ENCODE data around the gene WASHC4. TPM values are rescaled to one million over a fixed set of nuclear protein-coding genes. Genes with fewer than 3 reads are reported as not detected.

The WASHC4 gene
- total RNA-seq, 4 donors from 2014 or later: 37.1 to 59.0 (median 38.6) TPM

DNA sequence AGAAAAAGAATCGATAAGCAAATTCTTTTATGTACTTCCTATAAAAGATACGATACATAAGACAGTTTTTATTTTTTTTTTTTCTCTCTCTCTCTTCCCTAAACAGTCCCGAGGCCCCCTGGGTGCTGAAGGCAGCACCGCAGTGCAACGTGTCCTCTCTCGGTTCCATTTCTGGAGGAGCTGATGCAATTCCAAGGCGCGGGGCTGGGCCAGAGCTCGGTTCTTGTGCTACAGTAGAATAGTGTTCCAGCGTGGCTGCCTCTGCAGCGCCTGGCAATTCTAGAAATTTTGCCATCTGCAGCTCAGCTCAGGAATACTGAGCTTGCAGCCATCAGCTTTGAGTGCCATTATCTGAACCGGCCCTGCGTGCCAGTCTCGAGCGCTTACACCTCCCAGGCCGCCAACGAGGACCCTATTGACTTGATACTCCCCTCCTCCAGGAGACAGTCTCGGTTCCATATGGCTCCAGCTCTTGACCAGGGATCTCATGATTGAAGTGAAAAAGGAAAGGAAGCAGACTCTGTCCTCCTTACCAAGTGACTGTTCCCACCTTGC is 23.9 kb upstream of the WASHC4 start:
- no peaks in the 10 kb centered on the region for H3K36me3 ChIP-seq
- H3K4me1 ChIP-seq: peaks cover 9 to 26% (median 22%) of the 10 kb centered on the region in 4 donors
- H3K4me3 ChIP-seq: peak overlapping the region; percentile 62 to 68 (median 64)
- WGBS: 14% methylated on average over 13 of the region's 18 CpGs
- DNase-seq (ENCODE audit: extremely low spot score): peak; percentile 94
- H3K27me3 ChIP-seq: no peaks in the 10 kb centered on the region
- H3K27ac ChIP-seq (replicated peaks in 1 of 4): peak overlapping the region; percentile 65 to 75 (median 69)
- intact Hi-C loops (cut with DNase I): no loop called here
- H3K9me3 ChIP-seq: no peaks in the 10 kb centered on the region
- peak in 1 of 3 experiments; percentile 32 for TF ChIP-seq CTCF (IDR thresholded peaks at IDR 0.05)
- TF ChIP-seq POLR2A (IDR thresholded peaks at IDR 0.05; ENCODE audit: low read depth): no peak
- TF ChIP-seq POLR2AphosphoS5 (IDR thresholded peaks at IDR 0.05): peak in 1 of 2 donors; percentile 22
- no peak for TF ChIP-seq EP300 (IDR thresholded peaks at IDR 0.05)

- TF ChIP-seq POLR2AphosphoS5 (IDR thresholded peaks at IDR 0.05) (peak in 1 of 2 donors; percentile 19), EP300 (IDR thresholded peaks at IDR 0.05) (no peak)
- no peaks in the 10 kb centered on the region for H3K9me3 ChIP-seq
- no peaks in the 10 kb centered on the region for H3K27me3 ChIP-seq
- peaks cover 9 to 26% (median 22%) of the 10 kb centered on the region in 4 donors for H3K4me1 ChIP-seq
- peak; percentile 95 for DNase-seq (ENCODE audit: extremely low spot score)
- H3K27ac ChIP-seq (replicated peaks in 1 of 4): peak within 1 kb of the TSS; percentile 65 to 75 (median 69)
- intact Hi-C loops (cut with DNase I): no loop called here
- peak within 1 kb of the TSS; percentile 62 to 68 (median 64) for H3K4me3 ChIP-seq
- H3K36me3 ChIP-seq: no peaks in the 10 kb centered on the region
- WGBS: 38% methylated on average over 40 of the region's 75 CpGs
Measured at GRCh38 chr12:105084251-105085250, 23.0 kb upstream of the WASHC4 start, which contains the start of gene ALDH1L2. TSS of gene ALDH1L2 (minus strand) at chr12:105084458. CDS start at chr12:105084436, 22 bp downstream.

DNA sequence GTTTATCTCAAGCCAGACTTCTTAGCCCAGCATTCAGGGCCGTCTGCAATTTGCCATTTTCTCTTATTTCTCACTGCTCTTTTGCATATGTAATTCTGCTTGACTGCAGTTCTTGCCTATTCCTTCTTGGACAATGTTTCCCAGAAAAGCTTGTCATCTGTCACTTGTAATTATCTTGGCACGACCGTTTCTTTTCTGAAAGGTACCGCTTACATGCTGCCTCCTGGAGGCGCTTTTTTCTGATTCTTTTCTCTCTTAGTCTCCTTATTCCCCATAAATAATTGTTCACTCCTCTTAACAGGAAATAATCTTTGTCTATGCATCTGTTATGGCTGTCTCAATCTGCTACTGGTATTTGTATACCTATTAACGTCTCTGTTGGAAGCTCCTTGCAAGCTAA is 22.0 kb upstream of the WASHC4 start:
- H3K9me3 ChIP-seq: no peaks in the 10 kb centered on the region

DNA sequence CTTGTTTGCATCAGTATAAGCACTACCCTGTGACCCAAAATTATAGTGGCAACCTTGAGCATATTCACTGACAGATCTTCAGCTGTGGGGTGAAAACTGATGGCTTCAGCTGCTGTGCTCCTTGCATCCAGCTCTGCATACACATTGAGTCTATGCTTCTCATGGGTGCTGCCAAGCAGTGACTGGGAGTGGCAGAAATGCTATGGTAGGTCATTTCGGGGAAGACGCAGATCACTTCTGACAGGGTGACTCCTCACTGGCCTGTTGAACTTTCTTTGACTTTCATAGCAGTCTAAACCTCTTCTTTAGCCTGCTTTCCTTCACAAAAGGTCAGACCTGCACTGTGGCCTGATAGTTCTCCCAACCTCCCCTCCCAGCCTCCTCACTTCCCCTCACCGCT is 17.7 kb upstream of the WASHC4 start:
- Histone ChIP-seq H3K4me1 (peaks cover 0 to 2% (median under 1%) of the 10 kb centered on the region in 4 donors), H3K9me3 (peaks cover 0 to 5% (median under 1%) of the 10 kb centered on the region in 4 donors), H3K36me3 (no peaks in the 10 kb centered on the region), H3K4me3 (no peak overlapping the region), H3K27ac (replicated peaks in 1 of 4) (no peak overlapping the region), H3K27me3 (peaks cover 0 to 14% (median 0%) of the 10 kb centered on the region in 4 donors)
- no peak for DNase-seq (ENCODE audit: extremely low spot score)
- WGBS: 100% methylated on average over 3 of the region's 3 CpGs
- no peak for TF ChIP-seq POLR2A (IDR thresholded peaks at IDR 0.05; ENCODE audit: low read depth)
- TF ChIP-seq EP300 (IDR thresholded peaks at IDR 0.05): no peak
- no peak for TF ChIP-seq CTCF (IDR thresholded peaks at IDR 0.05)
- TF ChIP-seq POLR2AphosphoS5 (IDR thresholded peaks at IDR 0.05): no peak
- intact Hi-C loops (cut with DNase I): no loop called here

More for the DNA sequence above, 22.0 kb upstream of the WASHC4 start:
- H3K27me3 ChIP-seq: no peaks in the 10 kb centered on the region
- H3K36me3 ChIP-seq: no peaks in the 10 kb centered on the region
- no peak overlapping the region for H3K4me3 ChIP-seq
- 82% methylated on average over 6 of the region's 6 CpGs for WGBS
- DNase-seq (ENCODE audit: extremely low spot score): no peak
- TF ChIP-seq CTCF (IDR thresholded peaks at IDR 0.05): no peak
- no peak for TF ChIP-seq EP300 (IDR thresholded peaks at IDR 0.05)
- TF ChIP-seq POLR2AphosphoS5 (IDR thresholded peaks at IDR 0.05): no peak
- no peak for TF ChIP-seq POLR2A (IDR thresholded peaks at IDR 0.05; ENCODE audit: low read depth)
- no peak overlapping the region for H3K27ac ChIP-seq (replicated peaks in 1 of 4)
- peaks cover 9 to 26% (median 22%) of the 10 kb centered on the region in 4 donors for H3K4me1 ChIP-seq
- intact Hi-C loops (cut with DNase I): no loop called here

GRCh38 chr12:105090361-105090760 is 17.2 kb upstream of the WASHC4 start:
- TF ChIP-seq CTCF (IDR thresholded peaks at IDR 0.05) (no peak), POLR2AphosphoS5 (IDR thresholded peaks at IDR 0.05) (no peak), EP300 (IDR thresholded peaks at IDR 0.05) (no peak), POLR2A (IDR thresholded peaks at IDR 0.05; ENCODE audit: low read depth) (no peak)
- Histone ChIP-seq H3K4me3 (no peak overlapping the region), H3K4me1 (no peaks in the 10 kb centered on the region), H3K27me3 (peaks cover 0 to 14% (median 0%) of the 10 kb centered on the region in 4 donors), H3K27ac (replicated peaks in 1 of 4) (no peak overlapping the region), H3K9me3 (peaks cover 0 to 10% (median 3%) of the 10 kb centered on the region in 4 donors), H3K36me3 (no peaks in the 10 kb centered on the region)
- 78% methylated on average over 6 of the region's 6 CpGs for WGBS
- intact Hi-C loops (cut with DNase I): no loop called here
- DNase-seq (ENCODE audit: extremely low spot score): no peak

Measured in esophagus muscularis mucosa (tissue), 4 donors.